Stomach (tissue), 4 donors: ENCODE measurements around the gene CD300C.

Experiments used
- EP300 ChIP-seq: sonication (generic); formaldehyde crosslinking; IDR thresholded peaks from one replicate; pipeline ENCODE4 v1.6.1; 2017; ENCODE audit warnings: antibody characterized with exemption
- POLR2A ChIP-seq, 4 donors: fragments of 450-650 bp; IDR thresholded peaks; one replicate each; pipeline ENCODE4 v1.6.1; 2016; ENCODE audit warnings: antibody characterized with exemption in 4 of 4, control low read depth in 2 of 4, mild to moderate bottlenecking in 1 of 4, moderate library complexity in 1 of 4
- POLR2AphosphoS5 ChIP-seq, 3 donors: sonication (generic); formaldehyde crosslinking; IDR thresholded peaks; one replicate each; pipeline ENCODE4 v1.6.1; 2016; ENCODE audit warnings: antibody characterized with exemption in 3 of 3
- TF ChIP-seq, protein P1 (sequence below), 7 experiments: fragments of 450-650 bp in 4 of 7; fragments of 200-600 bp in 3 of 7; sonication (generic) in 3 of 7; IDR thresholded peaks; one replicate each; pipeline ENCODE4 v1.5.1; 2016 to 2019; ENCODE audit warnings: antibody characterized with exemption in 7 of 7, control low read depth in 2 of 7, mild to moderate bottlenecking in 1 of 7

DNA sequence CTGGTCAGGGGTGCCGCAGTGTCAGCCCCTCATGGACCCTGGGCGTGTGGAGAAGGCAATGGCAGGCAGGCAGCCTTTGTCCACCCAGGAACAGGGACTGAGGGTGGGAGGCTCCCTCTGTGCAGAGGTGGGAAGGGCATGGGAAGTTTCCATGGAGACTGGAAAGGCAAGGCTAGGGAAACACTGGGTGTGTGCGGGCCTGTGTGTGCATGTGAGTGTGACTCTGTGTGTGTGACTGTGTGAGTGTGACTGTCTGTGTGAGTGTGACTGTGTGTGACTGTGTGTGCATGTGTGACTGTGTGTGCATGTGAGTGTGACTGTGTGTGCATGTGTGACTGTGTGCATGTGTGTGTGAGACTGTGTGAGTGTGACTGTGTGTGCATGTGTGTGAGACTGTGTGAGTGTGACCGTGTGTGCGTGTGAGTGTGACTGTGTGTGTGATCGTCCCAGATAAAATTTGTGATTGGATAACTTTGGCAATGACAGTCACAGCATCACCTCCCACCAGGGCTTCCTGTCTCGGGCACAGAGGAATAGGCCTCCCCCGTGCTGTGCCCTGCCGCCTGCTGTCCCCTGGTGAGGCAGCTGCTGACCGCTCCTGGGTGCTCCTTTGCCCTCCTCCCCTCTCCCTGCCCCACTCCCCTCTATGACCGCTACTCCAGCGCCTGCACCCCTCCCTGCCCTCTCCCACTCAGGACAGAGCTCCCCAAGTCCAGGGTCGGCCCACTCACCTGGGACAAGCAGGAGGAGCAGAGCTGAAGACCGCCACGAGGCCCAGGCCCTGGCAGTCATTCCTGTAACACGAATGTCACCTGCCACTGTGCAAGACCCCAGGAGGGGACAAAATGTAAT is 698 bp downstream of the CD300C start:
- TF ChIP-seq, protein P1, sequence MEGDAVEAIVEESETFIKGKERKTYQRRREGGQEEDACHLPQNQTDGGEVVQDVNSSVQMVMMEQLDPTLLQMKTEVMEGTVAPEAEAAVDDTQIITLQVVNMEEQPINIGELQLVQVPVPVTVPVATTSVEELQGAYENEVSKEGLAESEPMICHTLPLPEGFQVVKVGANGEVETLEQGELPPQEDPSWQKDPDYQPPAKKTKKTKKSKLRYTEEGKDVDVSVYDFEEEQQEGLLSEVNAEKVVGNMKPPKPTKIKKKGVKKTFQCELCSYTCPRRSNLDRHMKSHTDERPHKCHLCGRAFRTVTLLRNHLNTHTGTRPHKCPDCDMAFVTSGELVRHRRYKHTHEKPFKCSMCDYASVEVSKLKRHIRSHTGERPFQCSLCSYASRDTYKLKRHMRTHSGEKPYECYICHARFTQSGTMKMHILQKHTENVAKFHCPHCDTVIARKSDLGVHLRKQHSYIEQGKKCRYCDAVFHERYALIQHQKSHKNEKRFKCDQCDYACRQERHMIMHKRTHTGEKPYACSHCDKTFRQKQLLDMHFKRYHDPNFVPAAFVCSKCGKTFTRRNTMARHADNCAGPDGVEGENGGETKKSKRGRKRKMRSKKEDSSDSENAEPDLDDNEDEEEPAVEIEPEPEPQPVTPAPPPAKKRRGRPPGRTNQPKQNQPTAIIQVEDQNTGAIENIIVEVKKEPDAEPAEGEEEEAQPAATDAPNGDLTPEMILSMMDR (IDR thresholded peaks at IDR 0.05): no peak
- TF ChIP-seq POLR2A (IDR thresholded peaks at IDR 0.05) (no peak), POLR2AphosphoS5 (IDR thresholded peaks at IDR 0.05) (no peak), EP300 (no peak)
